ENCODE measurements around the gene C16orf90.

C16orf90 gene

DNA sequence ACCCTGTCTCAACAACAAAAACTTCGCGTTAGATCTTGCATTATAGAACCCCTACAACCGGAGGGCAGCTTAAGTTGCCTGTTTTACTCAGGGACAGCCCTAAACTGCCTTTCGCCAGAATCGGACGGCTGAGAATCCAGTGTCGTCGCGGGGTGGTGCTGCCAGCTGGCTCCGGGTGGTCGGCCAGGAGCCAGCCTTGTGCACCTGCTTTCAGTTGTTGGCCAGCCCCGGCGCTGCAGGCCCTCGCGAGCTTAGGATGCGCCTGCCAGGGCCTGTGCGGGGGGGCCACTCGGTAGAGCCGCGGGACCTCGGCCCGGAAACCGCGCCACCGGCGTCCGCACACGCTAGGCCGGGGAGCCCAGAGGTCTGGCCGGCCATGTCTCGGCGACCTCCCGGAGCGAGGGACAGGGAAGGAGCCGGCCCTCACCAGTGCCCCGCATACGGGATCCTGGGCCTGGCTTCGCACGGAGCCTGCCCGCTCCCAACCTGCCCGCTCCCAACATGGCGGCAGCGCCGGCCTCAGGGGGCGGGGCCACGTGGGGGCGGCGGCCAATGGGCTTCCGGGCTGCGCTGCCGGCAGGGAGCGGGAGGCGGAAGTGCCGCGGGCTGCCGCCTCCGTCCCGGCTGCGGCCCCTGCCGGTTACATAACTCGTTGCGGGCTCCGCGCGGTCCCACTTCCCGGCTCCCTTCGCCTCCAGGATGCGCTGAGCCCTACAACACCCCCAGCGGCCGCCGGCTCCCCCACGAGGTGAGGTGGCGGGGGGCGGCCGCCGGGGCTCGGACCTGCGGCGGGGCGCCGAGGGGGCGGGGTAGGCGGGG is 37.6 kb downstream of the C16orf90 start:
- no peaks in the 10 kb centered on the region for H3K9me3 ChIP-seq (ENCODE audit: severe bottlenecking)
- peak overlapping the region; percentile 88 for H3K4me3 ChIP-seq (ENCODE audit: low read depth, low read length)
- DNase-seq: peak; percentile 89
- peaks cover 8% of the 10 kb centered on the region for H3K36me3 ChIP-seq
- no peaks in the 10 kb centered on the region for H3K27me3 ChIP-seq (ENCODE audit: insufficient read depth, low read depth, severe bottlenecking)
- peak overlapping the region; percentile 97 for H3K27ac ChIP-seq
- TF ChIP-seq, protein P1, sequence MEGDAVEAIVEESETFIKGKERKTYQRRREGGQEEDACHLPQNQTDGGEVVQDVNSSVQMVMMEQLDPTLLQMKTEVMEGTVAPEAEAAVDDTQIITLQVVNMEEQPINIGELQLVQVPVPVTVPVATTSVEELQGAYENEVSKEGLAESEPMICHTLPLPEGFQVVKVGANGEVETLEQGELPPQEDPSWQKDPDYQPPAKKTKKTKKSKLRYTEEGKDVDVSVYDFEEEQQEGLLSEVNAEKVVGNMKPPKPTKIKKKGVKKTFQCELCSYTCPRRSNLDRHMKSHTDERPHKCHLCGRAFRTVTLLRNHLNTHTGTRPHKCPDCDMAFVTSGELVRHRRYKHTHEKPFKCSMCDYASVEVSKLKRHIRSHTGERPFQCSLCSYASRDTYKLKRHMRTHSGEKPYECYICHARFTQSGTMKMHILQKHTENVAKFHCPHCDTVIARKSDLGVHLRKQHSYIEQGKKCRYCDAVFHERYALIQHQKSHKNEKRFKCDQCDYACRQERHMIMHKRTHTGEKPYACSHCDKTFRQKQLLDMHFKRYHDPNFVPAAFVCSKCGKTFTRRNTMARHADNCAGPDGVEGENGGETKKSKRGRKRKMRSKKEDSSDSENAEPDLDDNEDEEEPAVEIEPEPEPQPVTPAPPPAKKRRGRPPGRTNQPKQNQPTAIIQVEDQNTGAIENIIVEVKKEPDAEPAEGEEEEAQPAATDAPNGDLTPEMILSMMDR (IDR thresholded peaks at IDR 0.05; ENCODE audit: low read depth, low read length): peak; percentile 62

DNA sequence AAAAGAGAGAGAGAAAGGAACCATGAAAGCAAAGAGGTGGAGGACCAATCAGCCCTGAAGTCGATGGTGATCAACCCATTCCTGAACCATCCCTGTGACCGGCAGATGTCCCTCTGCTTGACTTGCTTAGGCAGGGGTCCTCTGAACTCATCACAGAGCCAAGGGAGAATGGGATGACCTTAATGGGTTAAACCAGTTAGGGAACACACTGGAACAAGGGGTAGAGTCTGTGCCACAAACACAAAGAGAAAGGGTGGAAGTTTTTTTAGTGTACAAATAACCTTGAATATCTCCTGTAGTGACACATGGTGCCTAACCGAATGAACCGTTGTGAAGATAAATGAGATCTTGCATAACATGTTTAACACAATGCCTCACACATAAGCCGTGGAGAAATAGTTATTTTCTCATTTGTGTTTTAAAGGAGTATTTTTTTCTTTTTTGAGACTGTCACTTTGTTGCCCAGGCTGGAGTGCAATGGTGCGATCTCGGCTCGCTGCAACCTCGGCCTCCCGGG is 40.6 kb downstream of the C16orf90 start:
- DNase-seq: no peak
- H3K9me3 ChIP-seq (ENCODE audit: severe bottlenecking): no peaks in the 10 kb centered on the region
- H3K4me3 ChIP-seq (ENCODE audit: low read depth, low read length): no peak overlapping the region
- H3K27ac ChIP-seq: no peak overlapping the region
- peaks cover 11% of the 10 kb centered on the region for H3K36me3 ChIP-seq
- no peaks in the 10 kb centered on the region for H3K27me3 ChIP-seq (ENCODE audit: insufficient read depth, low read depth, severe bottlenecking)
- TF ChIP-seq, protein P1 (IDR thresholded peaks at IDR 0.05; ENCODE audit: low read depth, low read length): no peak

DNA sequence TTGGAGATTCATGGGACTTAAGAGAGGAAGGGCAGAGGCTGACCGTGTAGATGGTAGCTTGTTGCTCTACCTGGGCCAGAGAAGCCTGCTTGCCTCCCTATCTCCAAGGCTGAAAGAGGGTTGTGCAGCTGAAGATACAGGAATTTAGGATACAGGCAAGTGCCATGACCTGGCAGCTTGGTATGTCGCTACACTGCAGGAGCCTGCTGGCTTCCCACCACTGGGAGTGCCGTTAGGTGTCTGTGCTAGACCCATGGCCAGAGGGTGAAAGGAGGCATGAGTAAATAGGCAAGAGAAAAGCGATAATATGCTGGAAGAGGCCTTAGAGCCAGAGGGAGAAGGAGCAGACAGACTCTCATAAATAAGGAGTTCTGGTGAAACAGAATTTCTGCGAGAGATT is 41.2 kb downstream of the C16orf90 start:
- DNase-seq: no peak
- Histone ChIP-seq H3K36me3 (peaks cover 11% of the 10 kb centered on the region), H3K27me3 (ENCODE audit: insufficient read depth, low read depth, severe bottlenecking) (no peaks in the 10 kb centered on the region), H3K27ac (no peak overlapping the region), H3K4me3 (ENCODE audit: low read depth, low read length) (no peak overlapping the region), H3K9me3 (ENCODE audit: severe bottlenecking) (no peaks in the 10 kb centered on the region)
- TF ChIP-seq, protein P1 (IDR thresholded peaks at IDR 0.05; ENCODE audit: low read depth, low read length): no peak

DNA sequence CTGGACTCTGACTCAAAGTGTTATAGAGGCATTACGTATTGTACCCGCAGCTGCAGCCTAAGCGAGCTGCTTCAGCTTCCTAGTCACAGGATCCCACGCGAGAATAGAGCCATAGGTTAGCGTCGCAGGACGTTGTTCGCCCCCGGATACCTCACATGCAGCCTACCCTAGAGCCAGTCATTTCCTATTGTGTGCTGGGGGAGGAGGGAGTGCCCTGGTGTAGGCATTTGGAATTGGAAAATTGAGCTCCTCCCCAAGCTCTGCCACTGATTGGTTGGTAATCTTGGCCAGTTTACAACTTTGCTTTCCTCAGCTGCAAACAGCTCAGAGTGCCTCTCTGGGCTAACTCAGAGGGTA is 51.3 kb downstream of the C16orf90 start:
- H3K4me3 ChIP-seq (ENCODE audit: low read depth, low read length): peak overlapping the region; percentile 53
- TF ChIP-seq, protein P1 (IDR thresholded peaks at IDR 0.05; ENCODE audit: low read depth, low read length): no peak
- DNase-seq: peak; percentile 17

More for the DNA sequence above, 51.3 kb downstream of the C16orf90 start:
- peaks cover 13% of the 10 kb centered on the region; the same call in 1 of the 2 replicates for H3K36me3 ChIP-seq
- H3K9me3 ChIP-seq (ENCODE audit: severe bottlenecking): peaks cover 3% of the 10 kb centered on the region
- H3K27me3 ChIP-seq (ENCODE audit: insufficient read depth, low read depth, severe bottlenecking): no peaks in the 10 kb centered on the region
- peak overlapping the region; percentile 79 for H3K27ac ChIP-seq
